CD14-positive monocyte (primary cell): ENCODE measurements around the gene ATP2B1. TPM values are rescaled to one million over a fixed set of nuclear protein-coding genes. Genes with fewer than 3 reads are reported as not detected.

ENCODE experiments used
- DNase-seq, 3 donors: peaks; one replicate each; pipeline ENCODE4 v3.0.0-alpha.2; 2011 to 2022
- H2AFZ ChIP-seq: 2 replicates; pipeline ENCODE4 v1.6.0; 2012; ENCODE audit warnings: mild to moderate bottlenecking, low read depth, low read length, inconsistent platforms; ENCODE audit not compliant: insufficient read depth, poor library complexity, severe bottlenecking
- H3K27ac ChIP-seq, 2 donors: 1 replicate in 1 of 2; 2 replicates in 1 of 2; pipeline ENCODE4 v1.5.1; 2012 to 2013; ENCODE audit warnings: low read length in 2 of 2, control low read depth in 1 of 2, inconsistent platforms in 1 of 2, low read depth in 1 of 2, mild to moderate bottlenecking in 1 of 2
- H3K27me3 ChIP-seq, 2 donors: one replicate each; pipeline versions ENCODE4 v1.6.0 to v1.6.1; 2011 to 2013; ENCODE audit warnings: low read length in 2 of 2; ENCODE audit not compliant: control insufficient read depth in 2 of 2, insufficient read depth in 2 of 2
- H3K36me3 ChIP-seq, 2 donors: replicated peaks in 1 of 2; 1 replicate in 1 of 2; 2 replicates in 1 of 2; pipeline versions ENCODE4 v1.5.1 to v1.6.1; 2012 to 2013; ENCODE audit warnings: low read length in 2 of 2, control low read depth in 1 of 2, inconsistent platforms in 1 of 2, mild to moderate bottlenecking in 1 of 2; ENCODE audit not compliant: insufficient read depth in 2 of 2, control insufficient read depth in 1 of 2
- H3K4me1 ChIP-seq, 2 donors: 1 replicate in 1 of 2; 2 replicates in 1 of 2; pipeline versions ENCODE4 v1.5.1 to v1.6.1; 2012 to 2013; ENCODE audit warnings: low read length in 2 of 2, control low read depth in 1 of 2, inconsistent platforms in 1 of 2, mild to moderate bottlenecking in 1 of 2, moderate library complexity in 1 of 2; ENCODE audit not compliant: insufficient read depth in 2 of 2, control insufficient read depth in 1 of 2
- H3K4me2 ChIP-seq: replicated peaks from 2 replicates; pipeline ENCODE3; 2012; ENCODE audit warnings: low read length, moderate library complexity, mild to moderate bottlenecking; ENCODE audit not compliant: poor library complexity, severe bottlenecking; ENCODE audit errors: extremely low read depth
- H3K4me3 ChIP-seq, 3 experiments: fragments of 200-600 bp in 1 of 3; sonication (generic) in 1 of 3; replicated peaks in 1 of 3; 1 replicate in 2 of 3; 2 replicates in 1 of 3; pipeline ENCODE4 v1.5.1; 2011 to 2013; ENCODE audit warnings: low read length in 3 of 3, mild to moderate bottlenecking in 3 of 3, control low read depth in 2 of 3, low read depth in 2 of 3, inconsistent platforms in 1 of 3, moderate library complexity in 1 of 3
- H3K79me2 ChIP-seq: 2 replicates; pipeline ENCODE4 v1.6.0; 2012; ENCODE audit warnings: mild to moderate bottlenecking, control low read depth, inconsistent platforms, low read length, moderate library complexity; ENCODE audit not compliant: insufficient read depth
- H3K9ac ChIP-seq: 2 replicates; pipeline ENCODE4 v1.6.0; 2017; ENCODE audit warnings: low read length, mild to moderate bottlenecking; ENCODE audit not compliant: insufficient read depth, poor library complexity, severe bottlenecking
- H3K9me3 ChIP-seq, 2 donors: replicated peaks in 1 of 2; 1 replicate in 1 of 2; 2 replicates in 1 of 2; pipeline versions ENCODE4 v1.5.1 to v1.6.1; 2012 to 2013; ENCODE audit warnings: low read length in 2 of 2, control low read depth in 1 of 2; ENCODE audit not compliant: control insufficient read depth in 1 of 2, insufficient read depth in 1 of 2
- H4K20me1 ChIP-seq: 2 replicates; pipeline ENCODE4 v1.6.0; 2012; ENCODE audit warnings: mild to moderate bottlenecking, low read length, control low read depth, moderate library complexity; ENCODE audit not compliant: insufficient read depth
- H3K27ac Mint-ChIP-seq, 7 donors: one replicate each; pipeline ENCODE4 v1.8.0; 2020; ENCODE audit warnings: mild to moderate bottlenecking in 7 of 7, mixed read lengths in 7 of 7, moderate library complexity in 6 of 7, inconsistent platforms in 2 of 7
- H3K27me3 Mint-ChIP-seq, 3 donors: one replicate each; pipeline ENCODE4 v1.8.0; 2021 to 2022; ENCODE audit warnings: low read depth in 3 of 3, mild to moderate bottlenecking in 3 of 3, mixed read lengths in 3 of 3, moderate library complexity in 3 of 3, inconsistent platforms in 1 of 3
- H3K36me3 Mint-ChIP-seq, 2 donors: one replicate each; pipeline ENCODE4 v1.8.0; 2020; ENCODE audit warnings: mixed read lengths in 2 of 2, inconsistent platforms in 1 of 2, mild to moderate bottlenecking in 1 of 2
- H3K4me1 Mint-ChIP-seq: one replicate; pipeline ENCODE4 v1.8.0; 2020; ENCODE audit warnings: mild to moderate bottlenecking, mixed read lengths
- H3K4me3 Mint-ChIP-seq, 2 donors: one replicate each; pipeline ENCODE4 v1.8.0; 2020; ENCODE audit warnings: mild to moderate bottlenecking in 2 of 2, mixed read lengths in 2 of 2, moderate library complexity in 1 of 2
- H3K9me3 Mint-ChIP-seq, 7 donors: one replicate each; pipeline ENCODE4 v1.8.0; 2020 to 2022; ENCODE audit warnings: mixed read lengths in 7 of 7, mild to moderate bottlenecking in 6 of 7, moderate library complexity in 6 of 7, inconsistent platforms in 2 of 7
- WGBS: methylation state at CpG from one replicate; pipeline ENCODE4 v1.1.5; 2013; ENCODE audit warnings: missing lambda C conversion rate; ENCODE audit not compliant: insufficient coverage; 5-methylcytosine and 5-hydroxymethylcytosine counted together
- intact Hi-C, 2 donors: fragments of 100-400 bp; cut with micrococcal nuclease; formaldehyde crosslinking; loops; one replicate each; pipeline versions ENCODE4 v1.15.0 to v1.15.1; 2023
- polyA plus RNA-seq, 3 donors: library from polyadenylated mRNA; depleted of rRNA in 1 of 3; unstranded in 2 of 3; stranded (reverse) in 1 of 3; fragments of 300-500 nt in 2 of 3; fragments of >200 nt in 1 of 3; fragmentation: Illumina TruSeq in 2 of 3; gene quantifications; 1 replicate in 2 of 3; 2 replicates in 1 of 3; pipeline ENCODE4 v1.2.3, GENCODE V29; 2012 to 2021
- TF ChIP-seq, protein P1 (sequence below): fragments of 200-600 bp; IDR thresholded peaks from one replicate; pipeline ENCODE4 v1.8.0; 2022; ENCODE audit warnings: antibody characterized with exemption, mild to moderate bottlenecking

The ATP2B1 gene
- polyA plus RNA-seq, 3 donors, result 35.9 to 59.3 (median 53.9) TPM

DNA sequence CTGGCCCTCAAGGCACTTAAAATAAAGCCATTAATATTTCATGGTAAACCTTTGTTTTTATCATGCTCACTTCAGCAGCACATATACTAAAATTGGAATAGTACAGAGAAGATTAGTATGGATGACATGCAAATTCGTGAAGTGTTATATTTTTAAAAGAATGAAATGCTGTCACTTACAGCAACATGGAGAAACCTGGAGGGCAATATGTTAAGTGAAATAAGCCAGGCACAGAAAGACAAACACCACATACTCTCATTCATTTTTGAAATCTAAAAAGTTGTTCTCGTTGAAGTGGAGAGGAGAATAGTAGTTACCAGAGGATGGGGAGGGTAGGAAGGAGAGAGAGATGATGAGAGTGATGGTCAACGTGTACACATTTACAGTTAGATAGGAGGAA, 45.4 kb upstream of the ATP2B1 start:
- peak overlapping the region in 1 of 7 donors; percentile 38 for H3K27ac Mint-ChIP-seq
- Histone ChIP-seq H3K27ac (no peak overlapping the region), H3K36me3 (no peaks in the 10 kb centered on the region), H3K27me3 (no peaks in the 10 kb centered on the region), H3K9ac (no peak overlapping the region), H4K20me1 (no peaks in the 10 kb centered on the region), H3K4me3 (no peak overlapping the region), H3K9me3 (no peaks in the 10 kb centered on the region), H3K4me2 (no peak overlapping the region), H3K79me2 (no peaks in the 10 kb centered on the region), H3K4me1 (peaks cover 31 to 37% of the 10 kb centered on the region in 2 donors), H2AFZ (no peak overlapping the region)
- peaks cover 2 to 5% (median 2%) of the 10 kb centered on the region in 3 donors for H3K27me3 Mint-ChIP-seq
- DNase-seq, result no peak
- H3K4me3 Mint-ChIP-seq, result no peak overlapping the region
- H3K36me3 Mint-ChIP-seq, result peaks cover 0 to 2% of the 10 kb centered on the region in 2 donors
- H3K4me1 Mint-ChIP-seq, result peaks cover 36% of the 10 kb centered on the region
- TF ChIP-seq, protein P1, sequence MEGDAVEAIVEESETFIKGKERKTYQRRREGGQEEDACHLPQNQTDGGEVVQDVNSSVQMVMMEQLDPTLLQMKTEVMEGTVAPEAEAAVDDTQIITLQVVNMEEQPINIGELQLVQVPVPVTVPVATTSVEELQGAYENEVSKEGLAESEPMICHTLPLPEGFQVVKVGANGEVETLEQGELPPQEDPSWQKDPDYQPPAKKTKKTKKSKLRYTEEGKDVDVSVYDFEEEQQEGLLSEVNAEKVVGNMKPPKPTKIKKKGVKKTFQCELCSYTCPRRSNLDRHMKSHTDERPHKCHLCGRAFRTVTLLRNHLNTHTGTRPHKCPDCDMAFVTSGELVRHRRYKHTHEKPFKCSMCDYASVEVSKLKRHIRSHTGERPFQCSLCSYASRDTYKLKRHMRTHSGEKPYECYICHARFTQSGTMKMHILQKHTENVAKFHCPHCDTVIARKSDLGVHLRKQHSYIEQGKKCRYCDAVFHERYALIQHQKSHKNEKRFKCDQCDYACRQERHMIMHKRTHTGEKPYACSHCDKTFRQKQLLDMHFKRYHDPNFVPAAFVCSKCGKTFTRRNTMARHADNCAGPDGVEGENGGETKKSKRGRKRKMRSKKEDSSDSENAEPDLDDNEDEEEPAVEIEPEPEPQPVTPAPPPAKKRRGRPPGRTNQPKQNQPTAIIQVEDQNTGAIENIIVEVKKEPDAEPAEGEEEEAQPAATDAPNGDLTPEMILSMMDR, result no peak
- intact Hi-C loops, result no loop called here
- no CpG with 5 or more reads among the region's 3 CpGs for WGBS
- H3K9me3 Mint-ChIP-seq, result peaks cover 0 to 3% (median 0%) of the 10 kb centered on the region in 7 donors

DNA sequence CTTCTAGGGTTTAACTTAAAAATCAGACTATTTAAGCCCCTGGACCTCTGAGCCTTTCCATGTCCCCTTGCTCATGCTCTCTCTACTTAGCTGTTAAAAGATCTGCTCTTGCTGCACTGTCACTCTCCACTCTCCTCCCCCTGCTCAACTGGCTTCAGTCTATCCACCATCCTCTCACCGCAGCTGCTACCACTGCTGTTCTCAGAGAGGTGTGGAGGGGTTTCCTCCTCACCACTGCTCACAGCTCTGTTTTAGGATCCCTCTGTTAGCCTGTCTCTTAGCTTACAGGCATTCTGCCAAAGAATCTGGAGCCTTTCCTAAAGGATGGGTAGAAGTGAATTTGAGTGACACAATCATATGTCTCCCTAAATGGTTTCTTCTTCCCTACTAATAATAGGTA, 43.7 kb upstream of the ATP2B1 start:
- H2AFZ ChIP-seq, result peak overlapping the region; percentile 16
- no peaks in the 10 kb centered on the region for H3K27me3 ChIP-seq
- Mint-ChIP-seq H3K4me1 (peaks cover 26% of the 10 kb centered on the region), H3K4me3 (no peak overlapping the region), H3K36me3 (peaks cover 0 to 2% of the 10 kb centered on the region in 2 donors), H3K27ac (peak overlapping the region in 4 of 7 donors; percentile 7 to 79 (median 42)), H3K27me3 (peaks cover 2 to 3% (median 2%) of the 10 kb centered on the region in 3 donors), H3K9me3 (peaks cover 0 to 3% (median 0%) of the 10 kb centered on the region in 7 donors)
- TF ChIP-seq, protein P1, result no peak
- no peak overlapping the region for H3K9ac ChIP-seq
- H3K4me1 ChIP-seq, result peaks cover 23 to 27% of the 10 kb centered on the region in 2 donors
- no peaks in the 10 kb centered on the region for H4K20me1 ChIP-seq
- WGBS, result no CpG with 5 or more reads among the region's 1 CpG
- no peak overlapping the region for H3K27ac ChIP-seq
- no peak overlapping the region for H3K4me3 ChIP-seq
- no peaks in the 10 kb centered on the region for H3K79me2 ChIP-seq
- intact Hi-C loops, result no loop called here
- no peaks in the 10 kb centered on the region for H3K9me3 ChIP-seq
- H3K4me2 ChIP-seq, result no peak overlapping the region
- no peaks in the 10 kb centered on the region for H3K36me3 ChIP-seq
- DNase-seq, result no peak
